ENCODE measurements around the gene YJEFN3.
A peak's percentile ranks its signal among the peaks of the same experiment; 100 is the strongest.

The YJEFN3 gene

GRCh38 chr19:19495614-19496603 lies 32.8 kb upstream of the YJEFN3 start:
- DNase-seq (ENCODE audit: insufficient read length, low spot score) (no peak), FAIRE-seq (no peak)

GRCh38 chr19:19498255-19498991 lies 30.3 kb upstream of the YJEFN3 start:
- DNase-seq (ENCODE audit: insufficient read length, low spot score) (no peak), FAIRE-seq (no peak)

- FAIRE-seq = no peak
- DNase-seq (ENCODE audit: insufficient read length, low spot score) = no peak
Measured at GRCh38 chr19:19499272-19499995, 29.3 kb upstream of the YJEFN3 start.

- FAIRE-seq (no peak), DNase-seq (ENCODE audit: insufficient read length, low spot score) (no peak)
Measured at GRCh38 chr19:19500975-19501644, 27.6 kb upstream of the YJEFN3 start.

- DNase-seq (ENCODE audit: insufficient read length, low spot score) (no peak), FAIRE-seq (no peak)
Measured at GRCh38 chr19:19501798-19502197, 26.9 kb upstream of the YJEFN3 start.

GRCh38 chr19:19502281-19502680 lies 26.4 kb upstream of the YJEFN3 start:
- FAIRE-seq (no peak), DNase-seq (ENCODE audit: insufficient read length, low spot score) (no peak)

- DNase-seq (ENCODE audit: insufficient read length, low spot score) (no peak), FAIRE-seq (no peak)
Measured at GRCh38 chr19:19502808-19503602, 25.7 kb upstream of the YJEFN3 start.

- FAIRE-seq (no peak), DNase-seq (ENCODE audit: insufficient read length, low spot score) (no peak)
Measured at GRCh38 chr19:19504754-19505668, 23.7 kb upstream of the YJEFN3 start.

- FAIRE-seq (no peak), DNase-seq (ENCODE audit: insufficient read length, low spot score) (no peak)
Measured at GRCh38 chr19:19505669-19506326, 22.9 kb upstream of the YJEFN3 start.

GRCh38 chr19:19506592-19506991 lies 22.1 kb upstream of the YJEFN3 start:
- no peak for FAIRE-seq
- no peak for DNase-seq (ENCODE audit: insufficient read length, low spot score)

GRCh38 chr19:19507354-19507753 lies 21.4 kb upstream of the YJEFN3 start:
- DNase-seq (ENCODE audit: insufficient read length, low spot score) (no peak), FAIRE-seq (no peak)

GRCh38 chr19:19508217-19508616 lies 20.5 kb upstream of the YJEFN3 start:
- DNase-seq (ENCODE audit: insufficient read length, low spot score) (no peak), FAIRE-seq (no peak)

- DNase-seq (ENCODE audit: insufficient read length, low spot score) = no peak
- no peak for FAIRE-seq
Measured at GRCh38 chr19:19510432-19510831, 18.3 kb upstream of the YJEFN3 start.

- DNase-seq (ENCODE audit: insufficient read length, low spot score) (no peak), FAIRE-seq (no peak)
Measured at GRCh38 chr19:19513682-19514081, 15.0 kb upstream of the YJEFN3 start.

GRCh38 chr19:19514215-19514657 lies 14.5 kb upstream of the YJEFN3 start:
- DNase-seq (ENCODE audit: insufficient read length, low spot score) = no peak
- FAIRE-seq = no peak

- peak; percentile 51 for FAIRE-seq
Measured at GRCh38 chr19:19514881-19515641, 13.7 kb upstream of the YJEFN3 start, which contains the start of gene TSSK6. Gene TSSK6, minus strand, starts transcription at chr19:19515548. Its CDS starts 121 bp downstream, at chr19:19515427.

More at GRCh38 chr19:19514881-19515641, 13.7 kb upstream of the YJEFN3 start, which contains the start of gene TSSK6:
- DNase-seq (ENCODE audit: insufficient read length, low spot score) = no peak
